ENCODE results near the gene HUS1B.

DNA sequence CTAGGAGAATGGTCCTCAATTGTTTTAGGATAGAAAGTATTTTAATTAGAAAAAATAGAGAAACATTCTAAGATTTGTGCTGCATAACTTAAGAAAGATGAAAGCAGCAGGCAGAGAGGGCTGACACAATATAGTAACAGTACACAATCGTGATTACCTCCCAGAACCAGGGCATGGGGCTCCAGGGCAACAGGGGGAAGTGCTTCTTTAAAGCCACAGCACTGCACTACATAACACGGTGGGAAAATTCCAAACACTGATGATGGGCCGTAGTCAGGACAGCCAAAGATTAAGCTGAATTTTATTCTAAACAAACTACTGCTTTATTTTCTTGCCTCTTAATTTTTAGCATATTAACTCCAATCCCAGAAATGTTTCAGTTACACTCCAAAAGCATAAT is 21.6 kb upstream of the HUS1B start:
- TF ChIP-seq, protein P1, sequence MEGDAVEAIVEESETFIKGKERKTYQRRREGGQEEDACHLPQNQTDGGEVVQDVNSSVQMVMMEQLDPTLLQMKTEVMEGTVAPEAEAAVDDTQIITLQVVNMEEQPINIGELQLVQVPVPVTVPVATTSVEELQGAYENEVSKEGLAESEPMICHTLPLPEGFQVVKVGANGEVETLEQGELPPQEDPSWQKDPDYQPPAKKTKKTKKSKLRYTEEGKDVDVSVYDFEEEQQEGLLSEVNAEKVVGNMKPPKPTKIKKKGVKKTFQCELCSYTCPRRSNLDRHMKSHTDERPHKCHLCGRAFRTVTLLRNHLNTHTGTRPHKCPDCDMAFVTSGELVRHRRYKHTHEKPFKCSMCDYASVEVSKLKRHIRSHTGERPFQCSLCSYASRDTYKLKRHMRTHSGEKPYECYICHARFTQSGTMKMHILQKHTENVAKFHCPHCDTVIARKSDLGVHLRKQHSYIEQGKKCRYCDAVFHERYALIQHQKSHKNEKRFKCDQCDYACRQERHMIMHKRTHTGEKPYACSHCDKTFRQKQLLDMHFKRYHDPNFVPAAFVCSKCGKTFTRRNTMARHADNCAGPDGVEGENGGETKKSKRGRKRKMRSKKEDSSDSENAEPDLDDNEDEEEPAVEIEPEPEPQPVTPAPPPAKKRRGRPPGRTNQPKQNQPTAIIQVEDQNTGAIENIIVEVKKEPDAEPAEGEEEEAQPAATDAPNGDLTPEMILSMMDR (IDR thresholded peaks at IDR 0.05), result no peak
- no peak for TF ChIP-seq POLR2A (IDR thresholded peaks at IDR 0.05)

All from tibial nerve (tissue), 3 donors.